Tibial artery (tissue), 4 donors: Measurements from ENCODE around the gene CDH4.

Experiments used
- DNase-seq, 2 donors: peaks; one replicate each; pipeline ENCODE4 v3.0.0-alpha.2; 2019
- H3K27ac ChIP-seq, 2 donors: fragments of 200-600 bp; sonication (generic) in 1 of 2; 1 replicate in 1 of 2; 2 replicates in 1 of 2; pipeline ENCODE4 v1.5.1; 2018 to 2019; ENCODE audit warnings: mild to moderate bottlenecking in 1 of 2
- H3K27me3 ChIP-seq, 2 donors: fragments of 200-600 bp; sonication (generic) in 1 of 2; one replicate each; pipeline versions ENCODE4 v1.5.1 to v1.6.0; 2016 to 2019
- H3K36me3 ChIP-seq, 3 donors: fragments of 200-600 bp; sonication (generic) in 2 of 3; one replicate each; pipeline ENCODE4 v1.5.1; 2016 to 2019; ENCODE audit warnings: mild to moderate bottlenecking in 2 of 3
- H3K4me1 ChIP-seq, 4 donors: fragments of 200-600 bp; sonication (generic) in 2 of 4; 1 replicate in 3 of 4; 2 replicates in 1 of 4; pipeline ENCODE4 v1.5.1; 2016 to 2019
- H3K4me3 ChIP-seq, 2 donors: fragments of 200-600 bp; sonication (generic) in 1 of 2; 1 replicate in 1 of 2; 2 replicates in 1 of 2; pipeline ENCODE4 v1.5.1; 2018 to 2019; ENCODE audit warnings: mild to moderate bottlenecking in 2 of 2
- H3K9me3 ChIP-seq, 3 donors: fragments of 200-600 bp; sonication (generic) in 1 of 3; one replicate each; pipeline ENCODE4 v1.5.1; 2016 to 2019
- intact Hi-C: fragments of 100-400 bp; cut with DNase I; formaldehyde crosslinking; loops from one replicate; pipeline ENCODE4 v1.15.0; 2023; ENCODE audit warnings: low total_unique reads
- TF ChIP-seq, protein P1 (sequence below), 2 experiments: fragments of 200-600 bp in 1 of 2; fragments of 450-650 bp in 1 of 2; IDR thresholded peaks; one replicate each; pipeline ENCODE4 v1.5.1; 2017 to 2019; ENCODE audit warnings: antibody characterized with exemption in 2 of 2, mild to moderate bottlenecking in 1 of 2, moderate library complexity in 1 of 2

Gene CDH4

DNA sequence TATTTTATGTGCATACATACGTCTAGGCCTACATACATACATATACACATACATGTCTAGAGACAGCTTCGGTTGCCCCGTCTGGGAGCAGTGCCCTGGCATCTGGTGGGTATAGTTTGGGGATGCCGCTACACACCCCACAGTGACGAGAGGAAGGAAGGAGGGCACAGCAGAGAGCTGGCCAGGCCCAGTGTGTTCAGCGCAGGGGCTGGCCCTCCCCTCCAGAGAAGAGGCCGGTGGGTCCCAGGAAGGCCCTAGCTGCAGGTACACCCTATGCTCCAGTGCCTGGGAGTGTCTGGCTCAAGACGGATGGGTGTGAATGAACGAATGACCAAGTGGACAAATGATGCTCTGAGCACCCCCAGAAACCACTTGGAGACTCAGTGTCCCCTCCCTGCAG, 284.6 kb downstream of the CDH4 start:
- TF ChIP-seq, protein P1, sequence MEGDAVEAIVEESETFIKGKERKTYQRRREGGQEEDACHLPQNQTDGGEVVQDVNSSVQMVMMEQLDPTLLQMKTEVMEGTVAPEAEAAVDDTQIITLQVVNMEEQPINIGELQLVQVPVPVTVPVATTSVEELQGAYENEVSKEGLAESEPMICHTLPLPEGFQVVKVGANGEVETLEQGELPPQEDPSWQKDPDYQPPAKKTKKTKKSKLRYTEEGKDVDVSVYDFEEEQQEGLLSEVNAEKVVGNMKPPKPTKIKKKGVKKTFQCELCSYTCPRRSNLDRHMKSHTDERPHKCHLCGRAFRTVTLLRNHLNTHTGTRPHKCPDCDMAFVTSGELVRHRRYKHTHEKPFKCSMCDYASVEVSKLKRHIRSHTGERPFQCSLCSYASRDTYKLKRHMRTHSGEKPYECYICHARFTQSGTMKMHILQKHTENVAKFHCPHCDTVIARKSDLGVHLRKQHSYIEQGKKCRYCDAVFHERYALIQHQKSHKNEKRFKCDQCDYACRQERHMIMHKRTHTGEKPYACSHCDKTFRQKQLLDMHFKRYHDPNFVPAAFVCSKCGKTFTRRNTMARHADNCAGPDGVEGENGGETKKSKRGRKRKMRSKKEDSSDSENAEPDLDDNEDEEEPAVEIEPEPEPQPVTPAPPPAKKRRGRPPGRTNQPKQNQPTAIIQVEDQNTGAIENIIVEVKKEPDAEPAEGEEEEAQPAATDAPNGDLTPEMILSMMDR (IDR thresholded peaks at IDR 0.05): no peak
- intact Hi-C loops: no loop called here
- Histone ChIP-seq H3K36me3 (no peaks in the 10 kb centered on the region), H3K9me3 (no peaks in the 10 kb centered on the region), H3K4me3 (no peak overlapping the region), H3K27me3 (peaks cover 0 to 5% of the 10 kb centered on the region in 2 donors), H3K27ac (no peak overlapping the region), H3K4me1 (no peaks in the 10 kb centered on the region)
- DNase-seq: no peak

DNA sequence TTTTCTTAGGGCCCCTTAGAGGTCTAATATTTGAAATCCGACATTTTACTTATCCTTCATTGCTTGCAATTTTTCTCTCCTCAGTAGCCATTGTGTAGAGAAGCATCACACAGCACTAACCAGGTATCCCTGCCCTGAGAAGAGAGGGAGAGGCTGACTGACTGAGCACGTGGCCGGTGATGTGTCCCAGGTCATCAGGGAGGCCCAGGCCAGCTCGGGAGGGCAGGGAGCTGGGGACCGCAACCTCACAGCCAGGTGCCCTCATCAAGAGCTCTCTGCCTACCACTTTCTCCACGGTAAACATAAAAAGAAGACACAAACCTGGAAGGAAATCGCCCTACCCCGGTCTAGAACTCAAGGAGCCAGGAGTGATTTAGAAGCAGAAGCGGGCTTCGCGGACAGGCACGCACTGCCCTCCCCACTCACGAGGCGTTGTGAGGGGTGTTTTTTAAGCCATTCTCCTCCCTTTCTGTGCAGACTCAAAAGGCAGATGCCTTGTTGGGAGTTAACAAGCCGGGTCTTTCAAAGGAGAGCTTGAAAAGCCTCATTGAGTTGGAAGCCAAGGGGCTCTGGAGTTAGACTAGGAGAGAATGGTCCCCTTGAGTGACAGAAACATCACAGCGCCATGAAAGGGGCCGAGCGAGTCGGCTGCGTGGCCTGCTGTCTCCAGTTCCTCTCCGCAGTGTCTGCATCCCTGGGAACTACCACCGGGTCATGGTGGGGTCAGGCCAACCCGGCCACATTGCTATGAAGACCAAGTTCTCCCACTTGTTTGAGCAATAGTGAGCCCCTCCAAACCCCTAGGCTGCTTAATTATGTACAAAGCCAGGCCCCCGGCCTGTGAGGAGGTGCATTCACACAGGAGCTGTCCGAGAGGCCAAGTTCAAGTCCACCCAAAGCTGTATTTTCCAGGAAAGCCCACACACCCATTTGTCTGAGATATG, 285.4 kb downstream of the CDH4 start:
- Histone ChIP-seq H3K27me3 (peaks cover 0 to 5% of the 10 kb centered on the region in 2 donors), H3K36me3 (no peaks in the 10 kb centered on the region), H3K9me3 (no peaks in the 10 kb centered on the region), H3K4me1 (no peaks in the 10 kb centered on the region), H3K4me3 (no peak overlapping the region), H3K27ac (no peak overlapping the region)
- TF ChIP-seq, protein P1 (IDR thresholded peaks at IDR 0.05): no peak
- intact Hi-C loops: no loop called here
- DNase-seq: no peak

DNA sequence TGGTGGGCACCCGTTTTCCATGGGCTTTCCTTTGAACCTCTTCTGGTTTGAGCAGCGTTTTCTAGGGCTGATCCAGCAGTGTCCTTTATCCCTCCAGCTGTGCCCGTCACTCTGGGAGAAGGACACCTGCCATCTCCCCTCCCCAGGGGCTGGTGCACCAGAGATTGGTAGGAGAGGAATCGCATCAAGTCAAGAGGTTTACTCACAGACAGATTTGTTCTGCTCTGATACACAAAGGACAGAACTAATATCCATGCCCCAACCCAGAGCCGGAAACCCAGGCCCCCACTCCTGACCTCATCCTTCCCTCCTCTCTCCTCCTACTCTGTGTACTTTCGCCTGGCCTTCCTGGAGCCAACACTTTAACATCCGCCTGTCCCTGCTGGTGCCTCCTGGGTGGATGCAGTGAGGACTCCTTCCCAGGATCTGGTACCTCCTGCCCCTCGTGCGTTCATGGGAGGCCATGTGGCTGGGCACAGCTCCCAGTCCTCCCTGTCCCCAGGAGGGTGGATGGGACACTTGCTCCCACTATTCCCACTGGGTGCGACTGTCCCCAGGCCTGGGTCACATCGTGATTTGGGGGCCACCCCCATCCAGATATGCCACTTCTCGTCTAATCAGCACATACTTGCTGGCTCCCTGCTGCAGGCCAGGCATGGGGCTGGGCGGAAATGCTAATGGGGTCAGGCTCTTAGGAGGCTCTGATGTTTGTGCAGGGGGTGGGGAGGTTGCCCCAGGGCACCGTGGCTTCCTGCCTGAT, 286.3 kb downstream of the CDH4 start:
- no peak overlapping the region for H3K27ac ChIP-seq
- H3K36me3 ChIP-seq: no peaks in the 10 kb centered on the region
- TF ChIP-seq, protein P1 (IDR thresholded peaks at IDR 0.05): no peak
- H3K4me1 ChIP-seq: no peaks in the 10 kb centered on the region
- H3K27me3 ChIP-seq: peaks cover 0 to 5% of the 10 kb centered on the region in 2 donors
- DNase-seq: no peak
- H3K9me3 ChIP-seq: no peaks in the 10 kb centered on the region
- intact Hi-C loops: no loop called here
- no peak overlapping the region for H3K4me3 ChIP-seq

DNA sequence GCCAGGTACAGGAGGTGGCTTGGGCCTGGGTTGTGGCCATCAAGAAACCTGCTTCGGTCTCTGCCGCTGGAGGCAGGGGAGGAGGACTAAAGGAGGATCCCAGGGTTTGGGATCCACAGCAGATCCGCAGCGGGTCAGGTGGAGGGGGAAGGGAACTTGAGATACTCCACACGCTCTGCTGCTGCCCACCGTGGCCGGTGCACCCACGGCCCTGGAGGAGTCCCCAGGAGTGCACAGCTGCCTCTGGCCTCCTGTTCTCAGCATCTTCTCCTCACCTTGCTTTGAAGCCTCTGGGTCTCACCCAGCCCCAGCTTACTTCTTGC, 286.8 kb downstream of the CDH4 start:
- TF ChIP-seq, protein P1 (IDR thresholded peaks at IDR 0.05): no peak
- no peak overlapping the region for H3K4me3 ChIP-seq
- H3K27ac ChIP-seq: no peak overlapping the region
- peaks cover 0 to 5% of the 10 kb centered on the region in 2 donors for H3K27me3 ChIP-seq
- no peak for DNase-seq
- no peaks in the 10 kb centered on the region for H3K9me3 ChIP-seq
- H3K36me3 ChIP-seq: no peaks in the 10 kb centered on the region
- H3K4me1 ChIP-seq: no peaks in the 10 kb centered on the region
- intact Hi-C loops: no loop called here

DNA sequence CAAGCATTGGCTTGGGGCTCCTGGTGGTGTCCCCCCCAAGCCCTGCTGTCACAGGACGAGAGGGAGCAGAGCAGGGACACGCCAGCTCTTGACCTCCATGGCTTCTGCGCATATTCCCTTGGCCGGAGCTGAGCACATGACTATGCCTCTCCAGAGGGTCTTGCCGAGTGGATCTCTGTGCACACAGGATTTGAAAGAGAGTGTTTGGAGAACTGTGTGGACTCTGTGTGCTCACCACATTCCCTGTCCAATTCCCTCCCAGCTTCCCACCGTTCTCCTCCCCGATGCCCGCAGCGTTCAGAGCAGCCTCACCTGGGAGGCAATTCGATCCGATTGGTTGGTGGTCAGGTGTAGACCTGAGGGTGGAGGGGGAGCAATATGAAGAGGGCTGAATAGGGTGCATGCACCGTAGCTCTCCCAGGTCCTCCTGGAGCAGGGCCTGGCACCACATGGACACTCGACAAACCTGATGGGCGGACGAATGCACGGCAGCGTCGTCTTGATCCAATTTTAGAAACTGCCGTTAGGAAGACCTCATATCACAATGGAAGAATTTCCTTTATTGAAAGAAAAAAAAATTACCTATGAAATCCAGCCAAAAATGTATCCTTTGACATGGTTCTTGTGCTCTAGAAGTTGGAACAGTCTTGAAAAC, 287.8 kb downstream of the CDH4 start:
- Histone ChIP-seq H3K27ac (no peak overlapping the region), H3K27me3 (peaks cover 0 to 5% of the 10 kb centered on the region in 2 donors), H3K4me1 (no peaks in the 10 kb centered on the region), H3K9me3 (no peaks in the 10 kb centered on the region), H3K36me3 (no peaks in the 10 kb centered on the region), H3K4me3 (no peak overlapping the region)
- intact Hi-C loops: no loop called here
- DNase-seq: no peak
- TF ChIP-seq, protein P1 (IDR thresholded peaks at IDR 0.05): no peak
